Keratinocyte (primary cell): ENCODE measurements around the gene TIPRL. TPM values are rescaled to one million over a fixed set of nuclear protein-coding genes. Genes with fewer than 3 reads are reported as not detected.
A peak's percentile ranks its signal among the peaks of the same experiment; 100 is the strongest.

Experiments
- DNase-seq: peaks from one replicate; pipeline ENCODE4 v3.0.0-alpha.2; 2011; ENCODE audit warnings: low read depth, missing footprints, low spot score
- FAIRE-seq: peaks from 2 replicates; lab custom pipeline; 2011; peaks lifted over from hg19 to GRCh38; lab: Jason Lieb, UNC
- H2AFZ ChIP-seq: 2 replicates; pipeline ENCODE4 v1.6.0; 2012; ENCODE audit warnings: low read length, control low read depth, inconsistent platforms; ENCODE audit not compliant: control insufficient read depth
- H3K27ac ChIP-seq: 2 replicates; pipeline ENCODE4 v1.5.1; 2011; ENCODE audit warnings: low read length; ENCODE audit not compliant: control insufficient read depth, insufficient read depth
- H3K27me3 ChIP-seq: 3 replicates; pipeline ENCODE4 v1.6.0; 2011; ENCODE audit warnings: low read length; ENCODE audit not compliant: control insufficient read depth, insufficient read depth; ENCODE audit errors: extremely low read depth
- H3K36me3 ChIP-seq, 2 experiments: 2 replicates in 1 of 2; 3 replicates in 1 of 2; pipeline ENCODE4 v1.5.1; 2011; ENCODE audit warnings: low read length in 2 of 2, mild to moderate bottlenecking in 1 of 2; ENCODE audit not compliant: control insufficient read depth in 2 of 2, insufficient read depth in 2 of 2; ENCODE audit errors: extremely low read depth in 1 of 2
- H3K4me1 ChIP-seq: 3 replicates; pipeline ENCODE4 v1.5.1; 2011; ENCODE audit warnings: low read length; ENCODE audit not compliant: control insufficient read depth, insufficient read depth; ENCODE audit errors: extremely low read depth
- H3K4me2 ChIP-seq: 3 replicates; pipeline ENCODE4 v1.6.0; 2011; ENCODE audit warnings: low read depth, low read length; ENCODE audit not compliant: control insufficient read depth, insufficient read depth; ENCODE audit errors: extremely low read depth
- H3K4me3 ChIP-seq, 3 experiments: fragments of 200-600 bp in 1 of 3; sonication (generic) in 1 of 3; 2 replicates in 2 of 3; 3 replicates in 1 of 3; pipeline ENCODE4 v1.5.1; 2011 to 2016; ENCODE audit warnings: low read length in 3 of 3, mild to moderate bottlenecking in 3 of 3, control low read depth in 2 of 3, inconsistent platforms in 1 of 3, low read depth in 1 of 3, mixed read lengths in 1 of 3, mixed run types in 1 of 3, moderate library complexity in 1 of 3; ENCODE audit not compliant: control insufficient read depth in 2 of 3, insufficient read depth in 2 of 3; ENCODE audit errors: extremely low read depth in 1 of 3
- H3K79me2 ChIP-seq: 2 replicates; pipeline ENCODE4 v1.6.0; 2012; ENCODE audit warnings: low read length; ENCODE audit not compliant: control insufficient read depth, insufficient read depth
- H3K9ac ChIP-seq: 3 replicates; pipeline ENCODE4 v1.6.0; 2011; ENCODE audit warnings: low read length; ENCODE audit not compliant: control insufficient read depth, insufficient read depth; ENCODE audit errors: extremely low read depth
- H3K9me1 ChIP-seq: 3 replicates; pipeline ENCODE4 v1.6.0; 2011; ENCODE audit warnings: low read length; ENCODE audit not compliant: control insufficient read depth, insufficient read depth; ENCODE audit errors: extremely low read depth
- H3K9me3 ChIP-seq: 2 replicates; pipeline ENCODE4 v1.5.1; 2012; ENCODE audit warnings: low read depth, low read length; ENCODE audit not compliant: control insufficient read depth
- H4K20me1 ChIP-seq: 3 replicates; pipeline ENCODE4 v1.6.0; 2011; ENCODE audit warnings: low read length; ENCODE audit not compliant: control insufficient read depth, insufficient read depth; ENCODE audit errors: extremely low read depth
- CTCF ChIP-seq, 3 experiments: IDR thresholded peaks in 1 of 3; conservative IDR thresholded peaks in 1 of 3; optimal IDR thresholded peaks in 1 of 3; 2 replicates in 2 of 3; 3 replicates in 1 of 3; pipeline versions ENCODE3 to v1.5.1; 2011; ENCODE audit warnings: low read length in 3 of 3, mild to moderate bottlenecking in 3 of 3, moderate library complexity in 2 of 3, control low read depth in 1 of 3, inconsistent platforms in 1 of 3; ENCODE audit not compliant: insufficient read depth in 2 of 3; ENCODE audit errors: extremely low read depth in 1 of 3
- EZH2 ChIP-seq: IDR thresholded peaks from one replicate; pipeline ENCODE4 v1.6.1; 2012; ENCODE audit warnings: inconsistent platforms, mild to moderate bottlenecking, low read length, moderate library complexity
- dilution Hi-C: fragments of 300-500 bp; cut with MboI; formaldehyde crosslinking; loops from one replicate; pipeline ENCODE4 v1.7.0; 2020; ENCODE audit warnings: low sequenced_read_pairs; ENCODE audit not compliant: extremely low pct_ligation_motif_present
- polyA plus RNA-seq, 5 experiments: library from polyadenylated mRNA; depleted of rRNA in 3 of 5; stranded (reverse) in 3 of 5; stranded (forward) in 1 of 5; unstranded in 1 of 5; fragments of >200 nt; gene quantifications; 1 replicate in 1 of 5; 2 replicates in 3 of 5; 3 replicates in 1 of 5; pipeline versions ENCODE4 v1.2.1 to v1.2.3, GENCODE V29; 2011 to 2012; ENCODE audit warnings: missing spikeins in 2 of 5, low read depth in 1 of 5, low replicate concordance in 1 of 5

TIPRL gene
- polyA plus RNA-seq, 1 donor (not counting 4 experiments of a cell fraction or from before 2014, with no cell fraction given) = 62.5 TPM

GRCh38 chr1:168225476-168226190 lies 46.9 kb downstream of the TIPRL start, which contains the start of gene SFT2D2:
TSS of gene SFT2D2 (plus strand) at chr1:168226004. CDS start at chr1:168226080, 76 bp downstream.
- Histone ChIP-seq H3K9me1 (no peaks in the 10 kb centered on the region), H3K9ac (peak within 1 kb of the TSS; percentile 84), H3K79me2 (peaks cover 45% of the 10 kb centered on the region), H3K36me3 (peaks cover 0 to 8% of the 10 kb centered on the region in 2 experiments), H3K9me3 (peaks cover 3% of the 10 kb centered on the region), H3K4me1 (peaks cover 27% of the 10 kb centered on the region), H3K27me3 (no peaks in the 10 kb centered on the region), H3K4me2 (peak within 1 kb of the TSS; percentile 82), H4K20me1 (peaks cover 3% of the 10 kb centered on the region), H3K4me3 (peak within 1 kb of the TSS; percentile 81 to 94 (median 85)), H3K27ac (peak within 1 kb of the TSS; percentile 72), H2AFZ (peak within 1 kb of the TSS; percentile 97)
- dilution Hi-C loops = no loop called here
- DNase-seq = no peak
- FAIRE-seq = no peak
- TF ChIP-seq EZH2 (no peak), CTCF (optimal IDR thresholded peaks at IDR 0.05 in 1 of 3, IDR thresholded peaks at IDR 0.05 in 1 of 3, conservative IDR thresholded peaks at IDR 0.05 in 1 of 3; ENCODE audit: extremely low read depth in 1 of 3, insufficient read depth in 2 of 3, low read length in 3 of 3) (no peak)

DNA sequence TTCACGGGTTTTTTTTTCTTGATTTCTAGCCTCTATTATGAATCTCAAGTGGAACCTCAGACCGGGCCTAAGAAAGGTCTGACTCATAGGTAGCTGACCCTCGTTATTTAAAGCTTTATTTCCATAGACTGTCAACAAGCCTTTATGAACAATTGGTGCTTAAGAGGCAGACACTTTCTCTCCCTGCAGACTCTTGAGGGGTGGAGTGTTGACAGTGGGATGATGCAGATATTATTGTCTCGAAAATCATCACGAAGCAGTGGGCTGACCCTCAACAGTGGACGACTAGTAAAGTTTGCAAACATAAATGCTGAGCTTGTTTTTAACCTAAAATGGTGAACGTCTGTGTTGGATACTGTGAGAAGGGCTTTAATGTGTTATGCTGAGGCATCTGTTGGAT lies 48.9 kb downstream of the TIPRL start:
- FAIRE-seq = no peak
- Histone ChIP-seq H2AFZ (no peak overlapping the region), H3K27me3 (no peaks in the 10 kb centered on the region), H3K9ac (no peak overlapping the region), H3K9me1 (no peaks in the 10 kb centered on the region), H3K79me2 (peaks cover 55% of the 10 kb centered on the region), H3K36me3 (peaks cover 11% of the 10 kb centered on the region in 2 experiments), H3K4me3 (no peak overlapping the region), H4K20me1 (peaks cover 3% of the 10 kb centered on the region), H3K4me1 (peaks cover 27% of the 10 kb centered on the region), H3K9me3 (peaks cover 3% of the 10 kb centered on the region), H3K4me2 (peak overlapping the region; percentile 17), H3K27ac (no peak overlapping the region)
- TF ChIP-seq EZH2 (no peak), CTCF (optimal IDR thresholded peaks at IDR 0.05 in 1 of 3, IDR thresholded peaks at IDR 0.05 in 1 of 3, conservative IDR thresholded peaks at IDR 0.05 in 1 of 3; ENCODE audit: extremely low read depth in 1 of 3, insufficient read depth in 2 of 3, low read length in 3 of 3) (no peak)
- dilution Hi-C loops = no loop called here
- no peak for DNase-seq
